ENCODE results near the gene ITLN2.
"Not testable (repeated sequence)": the region's sequence is repeated elsewhere in the genome, so short reads cannot be mapped to it uniquely, and the experiment has no call there.

The ITLN2 gene

GRCh38 chr1:160954158-160955104 is at the start of gene ITLN2:
ITLN2 (minus strand) TSS chr1:160954809; CDS start chr1:160954741, 68 bp downstream.
- DNase-seq (ENCODE audit: low spot score): no peak

GRCh38 chr1:161001525-161001924 is 46.9 kb upstream of the ITLN2 start:
- DNase-seq (ENCODE audit: low spot score): no peak

GRCh38 chr1:161000736-161001480 is 46.3 kb upstream of the ITLN2 start:
- no peak for DNase-seq (ENCODE audit: low spot score)

GRCh38 chr1:160999376-160999775 is 44.8 kb upstream of the ITLN2 start:
- no peak for DNase-seq (ENCODE audit: low spot score)

GRCh38 chr1:160997323-160998038 is 42.9 kb upstream of the ITLN2 start:
- no peak for DNase-seq (ENCODE audit: low spot score)

- no peak for DNase-seq (ENCODE audit: low spot score)
Observed at GRCh38 chr1:160996178-160996577, 41.6 kb upstream of the ITLN2 start.

- DNase-seq (ENCODE audit: low spot score): no peak
Observed at GRCh38 chr1:160993544-160994193, 39.1 kb upstream of the ITLN2 start.

GRCh38 chr1:160992036-160992435 is 37.4 kb upstream of the ITLN2 start:
- DNase-seq (ENCODE audit: low spot score): not testable (repeated sequence)

- no peak for DNase-seq (ENCODE audit: low spot score)
Observed at GRCh38 chr1:160987359-160988050, 32.9 kb upstream of the ITLN2 start.

GRCh38 chr1:160985723-160986122 is 31.1 kb upstream of the ITLN2 start:
- no peak for DNase-seq (ENCODE audit: low spot score)

GRCh38 chr1:160981584-160982411 is 27.2 kb upstream of the ITLN2 start:
- no peak for DNase-seq (ENCODE audit: low spot score)

- no peak for DNase-seq (ENCODE audit: low spot score)
Observed at GRCh38 chr1:160979286-160979685, 24.7 kb upstream of the ITLN2 start.

GRCh38 chr1:160978510-160978927 is 23.9 kb upstream of the ITLN2 start:
- no peak for DNase-seq (ENCODE audit: low spot score)

- no peak for DNase-seq (ENCODE audit: low spot score)
Observed at GRCh38 chr1:160975026-160975425, 20.4 kb upstream of the ITLN2 start.

- DNase-seq (ENCODE audit: low spot score): no peak
Observed at GRCh38 chr1:160973491-160973890, 18.9 kb upstream of the ITLN2 start.

- no peak for DNase-seq (ENCODE audit: low spot score)
Observed at GRCh38 chr1:160972939-160973338, 18.3 kb upstream of the ITLN2 start.

- DNase-seq (ENCODE audit: low spot score): no peak
Observed at GRCh38 chr1:160971618-160972056, 17.0 kb upstream of the ITLN2 start.

- no peak for DNase-seq (ENCODE audit: low spot score)
Observed at GRCh38 chr1:160963521-160963920, 8.9 kb upstream of the ITLN2 start.

GRCh38 chr1:160961419-160961818 is 6.8 kb upstream of the ITLN2 start:
- no peak for DNase-seq (ENCODE audit: low spot score)

- no peak for DNase-seq (ENCODE audit: low spot score)
Observed at GRCh38 chr1:160956966-160957365, 2.4 kb upstream of the ITLN2 start.

Data from left forelimb (tissue), 1 donor.